Stimulated activated CD8-positive, alpha-beta memory T cell treated with anti-CD3 and anti-CD28 coated beads, Interleukin-2, amount 100 ng/mL, for 1 hour (primary cell): ENCODE measurements around the gene ANKRD45.
"Not testable (repeated sequence)": the region's sequence is repeated elsewhere in the genome, so short reads cannot be mapped to it uniquely, and the experiment has no call there.

Experiments
- DNase-seq, 2 donors: peaks; one replicate each; pipeline ENCODE4 v3.0.0-alpha.2; 2020; ENCODE audit warnings: low read depth in 2 of 2

The ANKRD45 gene

DNA sequence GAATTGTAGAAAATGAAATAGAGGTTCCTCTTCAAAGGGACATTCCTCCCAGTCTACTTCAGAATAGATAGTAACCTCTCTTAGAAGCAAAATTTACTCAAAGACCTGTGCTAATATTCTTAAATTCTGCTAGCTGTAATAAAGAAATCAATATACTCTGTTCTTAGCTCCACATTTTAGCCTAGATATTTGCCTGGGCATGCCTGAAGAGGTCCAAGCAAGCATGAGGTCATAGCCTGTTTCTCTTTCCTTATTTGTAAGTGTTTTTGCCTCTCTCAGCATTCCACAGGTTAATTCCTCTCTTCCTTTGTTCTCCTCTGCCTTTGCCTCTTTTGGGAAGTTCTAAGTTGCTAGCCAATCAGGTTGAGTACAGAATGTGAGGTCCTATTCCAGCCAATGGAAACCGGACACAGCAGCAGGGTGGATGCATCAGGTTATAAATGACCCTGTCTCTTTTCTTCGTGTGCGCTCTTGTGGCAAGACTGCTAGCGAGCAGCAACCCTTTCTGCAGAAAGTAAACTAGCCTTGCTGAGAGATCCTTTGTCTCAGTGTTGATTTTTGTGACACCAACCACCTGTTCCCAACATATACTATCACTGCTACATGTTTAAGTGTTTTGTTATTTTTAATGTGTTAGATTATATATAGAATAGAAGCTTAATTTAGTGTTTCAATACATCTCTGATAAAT lies 27.1 kb downstream of the ANKRD45 start:
- not testable (repeated sequence) for DNase-seq

DNA sequence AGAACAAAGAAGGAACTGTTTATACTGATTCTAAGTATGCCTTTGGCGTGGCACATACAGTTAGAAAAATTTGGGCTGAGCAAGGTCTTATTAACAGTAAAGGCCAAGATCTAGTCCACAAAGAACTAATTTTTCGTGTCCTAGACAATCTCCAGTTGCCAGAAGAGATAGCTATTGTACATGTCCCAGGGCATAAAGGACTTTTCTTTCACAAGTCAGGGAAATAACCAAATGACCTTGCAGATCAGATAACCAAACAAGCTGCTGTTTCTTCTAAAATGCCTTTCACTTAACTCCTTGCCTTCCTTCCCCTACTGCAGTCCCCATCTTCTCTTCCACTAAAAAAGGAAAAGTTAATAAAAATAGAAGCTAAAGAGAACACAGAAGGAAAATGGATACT lies 30.5 kb downstream of the ANKRD45 start:
- no peak for DNase-seq

DNA sequence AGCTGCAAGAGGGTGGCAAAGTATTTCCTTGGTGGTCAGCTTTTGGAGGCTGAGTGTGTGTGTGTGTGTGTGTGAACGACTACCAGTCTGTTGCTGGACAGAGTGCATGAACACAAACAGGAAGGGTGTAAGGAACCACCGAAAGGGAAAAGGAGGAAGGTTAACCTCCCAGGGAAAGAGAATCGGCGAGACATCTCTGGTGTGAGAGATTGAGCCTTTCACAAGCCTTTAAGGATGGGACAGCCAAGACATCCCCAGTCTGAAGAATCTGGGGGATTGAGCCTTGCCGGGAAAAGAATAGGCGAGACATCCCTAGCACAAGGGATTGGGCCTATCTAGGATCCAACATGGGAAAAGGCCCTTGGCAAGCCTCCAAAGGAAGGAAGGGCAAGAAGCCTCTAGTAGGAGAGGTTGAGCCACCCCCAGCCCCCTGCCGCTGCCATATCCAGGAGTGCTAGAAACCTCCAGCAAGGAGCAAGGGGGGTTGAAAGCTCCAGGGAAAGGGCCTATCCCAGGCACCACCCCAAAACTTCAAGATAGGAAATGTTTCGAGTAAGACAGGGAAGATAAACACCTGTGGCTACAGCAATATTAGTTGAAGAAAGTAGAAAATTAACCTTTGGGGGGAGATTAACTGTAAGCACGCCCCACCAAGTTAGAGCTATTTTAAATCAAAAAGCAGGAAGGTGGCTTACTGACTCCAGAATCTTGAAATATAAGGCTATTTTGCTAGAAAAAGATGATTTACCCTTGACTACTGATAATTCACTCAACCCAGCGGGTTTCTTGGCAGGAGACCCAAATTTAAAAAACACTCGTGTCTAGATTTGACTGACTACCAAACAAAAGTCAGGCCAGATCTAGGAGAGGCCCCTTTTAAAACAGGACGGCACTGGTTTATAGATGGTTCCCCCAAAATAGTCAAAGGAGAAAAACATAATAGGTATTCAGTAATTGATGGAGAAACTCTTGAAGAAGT lies 31.3 kb downstream of the ANKRD45 start:
- no peak for DNase-seq

DNA sequence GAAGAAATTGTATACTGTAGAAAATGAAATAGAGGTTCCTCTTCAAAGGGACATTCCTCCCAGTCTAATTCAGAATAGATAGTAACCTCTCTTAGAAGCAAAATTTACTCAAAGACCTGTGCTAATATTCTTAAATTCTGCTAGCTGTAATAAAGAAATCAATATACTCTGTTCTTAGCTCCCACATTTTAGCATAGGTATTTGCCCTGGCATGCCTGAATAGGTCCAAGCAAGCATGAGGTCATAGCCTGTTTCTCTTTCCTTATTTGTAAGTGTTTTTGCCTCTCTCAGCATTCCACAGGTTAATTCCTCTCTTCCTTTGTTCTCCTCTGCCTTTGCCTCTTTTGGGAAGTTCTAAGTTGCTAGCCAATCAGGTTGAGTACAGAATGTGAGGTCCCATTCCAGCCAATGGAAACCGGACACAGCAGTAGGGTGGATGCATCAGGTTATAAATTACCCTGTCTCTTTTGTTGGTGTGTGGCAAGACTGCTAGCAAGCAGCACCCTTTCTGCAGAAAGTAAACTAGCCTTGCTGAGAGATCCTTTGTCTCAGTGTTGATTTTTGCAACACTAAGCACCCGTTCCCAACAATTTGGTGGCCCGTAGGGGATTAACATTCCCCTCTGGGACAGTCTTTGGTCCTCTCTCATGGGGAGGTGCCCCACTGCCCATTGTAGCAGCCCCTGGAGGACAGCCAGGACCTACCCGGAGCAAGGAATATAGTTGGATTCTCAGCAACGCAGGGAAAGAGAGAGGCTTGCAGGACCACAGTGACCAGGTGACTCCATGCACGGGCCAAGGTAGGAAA lies 32.2 kb downstream of the ANKRD45 start:
- not testable (repeated sequence) for DNase-seq

DNA sequence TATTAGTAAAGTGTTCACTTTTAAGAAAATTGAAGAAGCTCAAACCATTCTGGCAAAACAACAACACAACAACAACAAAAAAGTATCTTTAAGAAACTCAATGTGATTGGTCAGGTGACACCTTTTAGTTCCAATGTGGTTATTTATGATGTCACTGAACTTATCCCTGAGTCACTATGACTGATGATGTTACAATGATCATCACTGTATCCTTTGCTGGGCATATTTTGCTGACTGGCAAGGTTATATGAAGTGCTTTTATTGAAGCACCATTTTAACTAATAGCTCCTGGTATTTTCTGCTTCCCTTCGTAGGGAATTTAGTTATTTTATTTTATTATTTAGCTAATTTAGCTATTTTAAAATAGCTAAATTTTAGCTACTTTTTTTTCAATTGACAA lies 34.5 kb downstream of the ANKRD45 start, which contains the start of gene TEX50:
TSS of gene TEX50 (plus strand) at position 223 of the 400 bp plus-strand sequence. CDS start 184 bp downstream, outside the sequence.
- DNase-seq: no peak

DNA sequence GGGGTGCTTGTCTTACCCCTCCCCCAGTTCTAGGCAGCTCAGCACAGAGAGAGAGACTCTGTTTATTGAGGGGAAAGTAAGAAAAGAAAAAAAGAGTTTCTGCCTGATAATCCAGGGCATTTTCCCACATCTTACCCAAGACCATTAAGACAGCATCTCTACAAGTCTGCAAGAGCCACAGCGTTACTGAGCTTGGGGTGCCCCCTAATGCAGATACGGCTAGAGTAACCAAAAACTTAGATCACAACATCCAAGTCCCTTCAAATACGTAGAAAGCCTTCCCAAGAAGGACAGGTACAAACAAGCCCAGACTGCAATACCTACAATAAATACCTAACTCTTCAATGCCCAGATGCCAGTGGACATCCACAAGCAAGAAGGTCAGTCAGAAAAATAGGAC lies 40.8 kb downstream of the ANKRD45 start:
- no peak for DNase-seq

DNA sequence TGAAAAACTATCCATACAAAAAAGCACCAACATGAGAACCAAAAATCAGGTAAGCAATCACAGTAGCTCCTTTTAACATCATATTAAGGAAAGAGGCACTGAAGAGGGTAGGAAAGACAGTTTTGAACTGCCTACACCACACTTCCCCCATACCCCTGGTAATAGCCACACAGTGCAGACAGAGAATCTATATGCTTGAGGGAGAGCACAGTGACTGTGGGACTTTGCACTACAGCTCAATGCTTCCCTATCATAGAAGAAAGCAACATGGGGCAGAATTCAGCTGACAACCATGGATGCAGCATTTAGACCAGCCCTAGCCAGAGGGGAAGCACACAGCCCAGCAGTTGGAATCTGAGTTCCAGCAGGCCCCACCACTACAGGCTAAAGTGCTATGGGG lies 42.4 kb downstream of the ANKRD45 start:
- DNase-seq: no peak

DNA sequence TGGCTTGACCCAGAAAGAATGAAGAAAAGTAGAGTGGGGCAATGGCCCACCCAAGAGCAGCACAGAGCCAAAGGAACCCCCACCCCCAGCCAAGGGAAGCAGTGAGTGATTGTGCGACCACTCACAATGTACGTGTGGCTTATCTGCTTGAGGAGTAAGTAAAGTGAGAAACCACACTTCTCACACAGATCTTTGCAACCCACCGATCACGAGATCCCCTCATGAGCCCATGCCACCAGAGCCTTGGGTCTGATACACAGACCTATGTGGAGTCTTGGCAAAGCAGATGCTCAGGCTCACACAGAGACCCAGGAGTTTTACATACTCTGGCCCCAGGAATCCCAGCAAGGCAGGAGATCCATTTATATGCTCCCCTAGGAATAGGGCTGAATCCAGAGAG lies 52.8 kb downstream of the ANKRD45 start:
- DNase-seq: no peak

DNA sequence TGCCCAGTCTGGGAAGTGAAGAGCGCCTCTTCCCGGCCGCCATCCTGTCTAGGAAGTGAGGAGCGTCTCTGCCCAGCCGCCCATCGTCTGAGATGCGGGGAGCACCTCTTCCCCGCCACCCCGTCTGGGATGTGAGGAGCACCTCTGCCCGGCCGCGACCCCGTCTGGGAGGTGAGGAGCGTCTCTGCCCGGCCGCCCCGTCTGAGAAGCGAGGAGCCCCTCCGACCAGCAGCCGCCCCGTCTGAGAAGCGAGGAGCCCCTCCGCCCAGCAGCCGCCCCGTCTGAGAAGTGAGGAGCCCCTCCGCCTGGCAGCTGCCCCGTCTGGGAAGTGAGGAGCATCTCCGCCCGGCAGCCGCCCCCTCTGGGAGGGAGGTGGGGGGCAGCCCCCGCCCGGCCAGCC lies 56.6 kb downstream of the ANKRD45 start:
- DNase-seq: not testable (repeated sequence)

DNA sequence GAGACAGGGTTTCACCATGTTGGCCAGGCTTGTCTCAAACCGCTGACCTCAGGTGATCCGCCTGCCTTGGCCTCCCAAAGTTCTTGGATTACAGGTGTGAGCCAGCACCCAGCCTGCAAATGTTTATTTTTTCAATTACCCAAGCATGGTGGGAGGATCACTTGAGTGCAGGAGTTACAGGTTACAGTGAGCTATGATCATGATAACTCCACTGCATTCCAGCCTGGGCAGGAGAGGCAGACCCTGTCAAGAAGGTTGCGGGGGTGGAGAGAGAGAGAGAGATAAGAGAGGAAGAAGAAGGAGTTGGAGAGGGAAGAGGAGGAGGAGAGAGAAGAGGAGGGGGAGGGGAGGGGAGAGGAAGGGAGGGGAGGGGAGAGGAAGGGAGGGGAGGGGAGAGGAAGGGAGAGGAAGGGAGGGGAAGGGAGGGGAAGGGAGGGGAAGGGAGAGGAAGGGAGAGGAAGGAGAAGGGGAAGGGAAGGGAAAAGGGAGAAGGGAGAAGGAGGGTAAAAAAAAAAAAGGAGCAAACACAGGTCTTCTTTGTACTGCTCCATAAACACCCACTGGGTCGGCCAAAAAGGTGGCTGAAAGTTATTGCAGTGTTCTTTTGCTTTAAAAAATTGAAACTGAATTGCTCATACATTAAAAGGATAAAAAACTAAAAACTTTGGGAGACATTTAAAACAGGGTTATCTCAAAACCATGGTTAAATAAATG lies 61.0 kb downstream of the ANKRD45 start:
- no peak for DNase-seq

DNA sequence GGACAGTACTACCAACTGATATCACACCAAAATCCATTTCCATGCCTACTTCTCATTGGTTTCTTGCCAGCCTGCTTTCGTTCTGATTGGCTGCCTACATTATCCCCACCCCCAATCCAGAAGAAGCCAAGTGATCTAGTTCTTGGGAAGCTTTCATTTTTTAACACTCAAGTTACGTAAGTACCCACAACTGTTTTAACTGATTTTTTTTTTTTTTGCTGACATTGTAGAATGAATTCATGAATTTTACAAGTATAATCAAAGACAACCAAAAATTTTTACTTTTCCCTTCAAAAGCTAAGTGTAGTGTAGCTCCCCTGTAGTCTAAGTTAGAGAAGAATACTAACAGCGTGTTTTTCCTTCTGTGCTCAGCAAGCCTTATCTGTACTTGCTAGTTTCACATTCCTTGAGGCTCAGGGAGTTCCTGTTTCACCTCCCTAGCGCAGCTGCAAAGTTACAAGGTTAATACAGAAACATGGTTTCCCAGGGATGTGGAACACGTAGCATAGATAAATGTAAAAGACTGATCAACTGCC lies 66.5 kb downstream of the ANKRD45 start, which contains the start of gene SLC9C2:
TSS of gene SLC9C2 (minus strand) at position 17 of the 536 bp plus-strand sequence. CDS start 1,296 bp downstream, outside the sequence.
- no peak for DNase-seq

DNA sequence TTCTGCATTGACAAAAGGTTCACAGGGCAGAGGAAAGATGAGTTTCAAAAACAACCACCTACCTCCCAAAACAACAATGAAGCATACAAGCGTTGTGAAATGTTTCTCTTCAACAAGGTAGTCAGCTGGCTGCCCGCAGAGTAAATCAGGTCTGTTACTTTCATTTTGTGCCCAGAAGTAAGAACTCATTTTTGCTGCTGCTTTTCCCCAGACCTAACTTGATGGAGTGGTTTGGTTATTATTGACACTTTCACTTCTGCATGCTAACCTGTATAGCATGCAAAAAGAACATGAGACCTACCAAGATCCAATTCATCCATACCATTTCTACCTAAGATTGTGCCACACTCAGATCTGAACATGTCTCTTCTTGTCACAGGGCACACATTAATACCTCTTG lies 68.1 kb downstream of the ANKRD45 start:
- DNase-seq: no peak

DNA sequence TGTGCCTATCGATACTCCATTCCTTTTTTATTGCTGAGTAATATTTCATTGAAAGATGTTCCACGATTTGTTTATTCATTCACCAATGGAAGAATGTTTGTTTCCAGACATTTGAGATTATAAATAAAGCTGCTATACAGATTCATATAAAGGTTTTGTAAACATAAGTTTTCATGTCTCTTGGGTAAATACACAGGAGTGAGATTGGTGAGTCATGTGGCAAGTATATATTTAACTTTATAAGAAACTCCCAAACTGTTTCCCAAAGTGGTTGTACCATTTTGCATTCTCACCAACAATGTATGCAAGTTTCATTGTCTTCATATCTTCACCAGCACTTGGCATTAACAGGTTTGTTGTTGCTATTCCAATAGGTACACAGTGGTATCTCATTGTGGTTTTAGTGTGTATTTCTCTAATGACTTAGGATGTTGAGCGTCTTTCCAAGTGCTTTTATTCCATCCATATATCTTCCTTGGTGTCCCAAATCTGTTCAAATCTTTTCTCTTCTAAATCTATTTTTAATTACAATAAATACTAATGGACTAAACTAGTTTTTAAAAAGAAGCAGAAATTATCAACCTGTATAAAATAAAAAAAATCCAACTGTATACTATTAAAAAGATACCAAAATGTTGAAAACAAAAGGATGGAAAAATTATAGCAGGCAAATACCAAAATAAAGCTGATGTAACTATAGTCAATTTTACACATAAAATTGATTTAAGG lies 73.4 kb downstream of the ANKRD45 start:
- DNase-seq: no peak

DNA sequence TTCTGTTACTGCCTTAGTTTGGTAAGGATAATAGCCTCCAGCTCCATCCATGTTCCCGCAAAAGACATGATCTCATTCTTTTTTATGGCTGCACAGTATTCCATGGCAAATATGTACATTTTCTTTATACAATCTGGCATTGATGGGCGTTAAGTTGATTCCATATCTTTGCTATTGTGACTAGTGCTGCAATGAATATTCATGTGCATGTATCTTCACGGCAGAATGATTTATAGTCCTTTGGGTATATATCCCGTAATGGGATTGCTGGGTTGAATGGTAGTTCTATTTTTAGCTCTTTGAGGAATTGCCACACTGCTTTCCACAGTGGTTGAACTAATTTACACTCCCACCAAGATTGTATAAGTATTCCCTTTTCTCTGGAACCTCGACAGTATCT lies 78.5 kb downstream of the ANKRD45 start:
- not testable (repeated sequence) for DNase-seq

DNA sequence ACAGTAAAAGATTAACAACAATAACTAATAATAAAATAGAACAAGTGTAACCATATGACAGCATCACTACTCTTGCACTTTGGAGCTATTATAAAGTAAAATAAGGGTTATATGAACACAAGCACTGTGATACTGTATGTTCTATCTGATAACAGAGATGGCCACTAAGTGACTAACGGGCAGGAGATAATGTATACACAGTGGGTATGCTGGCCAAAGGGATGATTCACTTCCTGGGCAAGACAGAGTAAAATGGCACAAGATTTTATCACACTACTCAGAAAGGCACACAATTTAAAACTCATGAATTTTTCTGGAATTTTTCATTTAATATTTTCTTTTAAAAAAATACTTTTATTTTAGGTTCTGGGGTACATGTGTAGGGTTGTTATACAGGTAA lies 79.1 kb downstream of the ANKRD45 start:
- no peak for DNase-seq

DNA sequence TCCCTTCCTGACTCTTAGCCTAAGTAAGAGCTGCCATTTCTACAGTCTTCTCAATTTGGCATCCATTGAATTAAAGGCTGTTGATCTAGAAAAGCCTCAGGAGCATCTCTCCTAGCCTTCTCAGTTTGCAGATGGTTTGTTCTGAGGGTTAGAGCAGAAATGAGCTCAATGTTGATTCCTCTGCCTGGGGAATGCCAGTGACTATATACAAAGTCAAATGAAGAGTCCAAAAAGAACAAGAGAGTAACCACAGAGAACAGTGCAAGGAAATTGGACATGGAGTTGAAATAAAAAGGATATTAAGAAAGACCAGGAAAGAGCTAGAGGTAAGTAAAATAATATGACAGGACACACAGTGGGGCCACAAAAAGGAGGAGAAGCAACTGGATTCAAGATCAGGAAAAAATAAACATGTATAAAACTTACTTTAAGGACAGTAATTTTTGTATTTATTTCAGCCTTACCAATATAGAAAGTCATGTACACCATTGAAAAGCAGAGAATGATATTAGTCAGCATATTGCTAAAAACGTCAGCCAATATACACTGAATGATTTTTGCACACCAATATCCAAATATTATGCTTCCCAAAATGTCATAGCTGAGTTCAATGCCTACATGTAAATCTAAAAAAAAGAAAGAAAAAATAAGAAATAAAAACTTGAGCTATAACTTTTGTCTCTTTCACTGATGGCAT lies 88.1 kb downstream of the ANKRD45 start:
- no peak for DNase-seq

DNA sequence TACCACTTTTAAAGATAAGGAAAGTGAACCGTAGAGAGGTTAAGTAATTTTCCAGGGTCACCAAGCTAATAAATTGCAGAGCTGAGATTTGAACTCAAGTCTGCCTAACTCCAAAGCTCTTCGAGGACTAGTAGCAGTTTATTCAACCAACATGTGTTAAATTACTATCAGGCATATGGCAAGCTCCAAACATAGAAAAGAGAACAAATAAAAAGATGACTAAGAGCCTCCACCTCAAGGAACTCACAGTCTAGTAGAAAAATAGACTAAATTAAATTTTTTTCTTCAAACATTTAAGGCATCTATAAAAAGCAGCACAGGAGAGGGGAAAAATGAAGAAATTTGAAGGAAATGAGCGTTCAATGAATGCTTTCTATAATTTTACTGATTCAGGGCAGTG lies 89.0 kb downstream of the ANKRD45 start:
- DNase-seq: no peak

DNA sequence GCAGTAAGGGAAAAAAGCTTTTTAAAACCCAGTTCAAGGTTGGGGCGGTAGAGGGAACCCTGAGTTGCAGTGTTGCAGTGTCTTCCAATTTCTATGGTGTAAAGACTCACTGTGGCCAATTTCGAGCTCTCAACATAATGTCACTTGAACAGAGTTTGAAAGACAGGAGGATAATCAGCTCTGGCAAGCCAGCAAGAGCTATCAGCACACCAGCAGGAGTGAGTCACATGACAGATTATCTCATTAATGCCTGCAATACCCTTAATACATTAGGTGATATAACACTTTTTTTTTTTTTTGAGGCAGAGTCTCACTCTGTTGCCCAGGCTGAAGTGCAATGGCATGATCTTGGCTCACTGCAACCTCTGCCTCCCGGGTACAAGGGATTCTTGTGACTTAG lies 89.6 kb downstream of the ANKRD45 start:
- no peak for DNase-seq

DNA sequence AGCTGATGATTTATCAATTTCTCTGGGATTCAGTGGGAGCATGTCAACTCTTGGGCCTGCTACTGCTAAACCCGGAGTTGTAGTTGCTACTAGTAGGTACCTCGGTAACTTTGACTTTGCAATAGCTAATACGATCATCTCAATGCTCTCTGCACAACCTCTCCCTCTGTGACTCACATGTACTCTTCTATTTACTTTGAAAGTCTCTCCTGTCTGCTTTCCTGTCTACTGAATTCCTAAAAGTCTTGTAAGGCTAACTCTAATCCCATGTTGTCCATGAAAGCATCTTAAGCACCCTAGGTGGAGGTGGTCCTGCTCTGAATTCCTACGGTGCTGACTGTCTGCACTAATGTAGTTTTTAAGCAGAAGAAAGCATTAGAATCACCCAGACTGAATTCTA lies 96.1 kb downstream of the ANKRD45 start:
- no peak for DNase-seq
